Trophoblast cell (in vitro differentiated cells and primary cell): ENCODE data around the gene DNMBP.

Source experiments
- DNase-seq, 2 donors: peaks; one replicate each; pipeline ENCODE4 v3.0.0-alpha.2; 2016
- H2AFZ ChIP-seq: 2 replicates; pipeline ENCODE4 v1.6.1; 2013; ENCODE audit warnings: low read length, moderate library complexity, mild to moderate bottlenecking; ENCODE audit not compliant: insufficient read depth, poor library complexity
- H2AK5ac ChIP-seq: 2 replicates; pipeline ENCODE4 v1.6.1; 2013; ENCODE audit warnings: mild to moderate bottlenecking, low read length
- H2BK120ac ChIP-seq: 2 replicates; pipeline ENCODE4 v1.6.1; 2013; ENCODE audit warnings: low read length, mild to moderate bottlenecking, moderate library complexity; ENCODE audit not compliant: insufficient read depth, poor library complexity
- H2BK12ac ChIP-seq: 2 replicates; pipeline ENCODE4 v1.6.1; 2013; ENCODE audit warnings: mild to moderate bottlenecking, low read length, moderate library complexity
- H2BK5ac ChIP-seq: 2 replicates; pipeline ENCODE4 v1.6.1; 2013; ENCODE audit warnings: low read length, low read depth, moderate library complexity, mild to moderate bottlenecking; ENCODE audit not compliant: poor library complexity
- H3K14ac ChIP-seq: 2 replicates; pipeline ENCODE4 v1.6.1; 2013; ENCODE audit warnings: mild to moderate bottlenecking, low read length
- H3K18ac ChIP-seq: 2 replicates; pipeline ENCODE4 v1.6.1; 2013; ENCODE audit warnings: mild to moderate bottlenecking, low read length
- H3K23ac ChIP-seq: 2 replicates; pipeline ENCODE4 v1.6.1; 2013; ENCODE audit warnings: low read length
- H3K27ac ChIP-seq: 2 replicates; pipeline ENCODE4 v1.5.1; 2013; ENCODE audit warnings: low read depth, mild to moderate bottlenecking, inconsistent platforms, low read length, moderate library complexity
- H3K27me3 ChIP-seq: 2 replicates; pipeline ENCODE4 v1.6.1; 2013; ENCODE audit warnings: inconsistent platforms, mild to moderate bottlenecking, low read length, moderate library complexity; ENCODE audit not compliant: insufficient read depth
- H3K36me3 ChIP-seq, 2 experiments: 1 replicate in 1 of 2; 2 replicates in 1 of 2; pipeline ENCODE4 v1.6.1; 2013; ENCODE audit warnings: low read length in 2 of 2, mild to moderate bottlenecking in 2 of 2, moderate library complexity in 1 of 2; ENCODE audit not compliant: insufficient read depth in 2 of 2, control insufficient read depth in 1 of 2
- H3K4ac ChIP-seq: 2 replicates; pipeline ENCODE4 v1.6.1; 2013; ENCODE audit warnings: low read depth, mild to moderate bottlenecking, low read length, moderate library complexity
- H3K4me1 ChIP-seq, 2 experiments: 1 replicate in 1 of 2; 2 replicates in 1 of 2; pipeline ENCODE4 v1.6.1; 2013; ENCODE audit warnings: low read length in 2 of 2, mild to moderate bottlenecking in 2 of 2, moderate library complexity in 1 of 2; ENCODE audit not compliant: insufficient read depth in 2 of 2, control insufficient read depth in 1 of 2
- H3K4me2 ChIP-seq: 2 replicates; pipeline ENCODE4 v1.6.1; 2013; ENCODE audit warnings: inconsistent platforms, mild to moderate bottlenecking, low read length, moderate library complexity
- H3K4me3 ChIP-seq: 2 replicates; pipeline ENCODE4 v1.5.1; 2013; ENCODE audit warnings: mild to moderate bottlenecking, low read depth, low read length, inconsistent platforms
- H3K79me1 ChIP-seq: one replicate; pipeline ENCODE4 v1.6.1; 2013; ENCODE audit warnings: low read length
- H3K79me2 ChIP-seq: 2 replicates; pipeline ENCODE4 v1.6.1; 2013; ENCODE audit warnings: low read length, mild to moderate bottlenecking; ENCODE audit not compliant: control insufficient read depth, insufficient read depth, poor library complexity
- H3K9ac ChIP-seq: 2 replicates; pipeline ENCODE4 v1.6.1; 2013; ENCODE audit warnings: mild to moderate bottlenecking, low read length
- H3K9me3 ChIP-seq: 2 replicates; pipeline ENCODE4 v1.6.1; 2013; ENCODE audit warnings: low read depth, mild to moderate bottlenecking, control low read depth, inconsistent platforms, low read length; ENCODE audit not compliant: insufficient read depth
- H4K12ac ChIP-seq: 2 replicates; pipeline ENCODE4 v1.6.1; 2013; ENCODE audit warnings: low read depth, mild to moderate bottlenecking, low read length, moderate library complexity
- H4K8ac ChIP-seq: 2 replicates; pipeline ENCODE4 v1.6.1; 2013; ENCODE audit warnings: low read depth, mild to moderate bottlenecking, low read length, moderate library complexity
- H4K91ac ChIP-seq: one replicate; pipeline ENCODE4 v1.6.1; 2013; ENCODE audit warnings: low read depth, mild to moderate bottlenecking, low read length, moderate library complexity
- WGBS: extraction: QIAGEN DNeasy Blood & Tissue Kit; methylation state at CpG from one replicate; pipeline ENCODE4 v1.1.7; 2013; ENCODE audit warnings: missing lambda C conversion rate; ENCODE audit not compliant: insufficient read length, insufficient coverage; ENCODE audit errors: extremely low coverage; 5-methylcytosine and 5-hydroxymethylcytosine counted together

The DNMBP gene

DNA sequence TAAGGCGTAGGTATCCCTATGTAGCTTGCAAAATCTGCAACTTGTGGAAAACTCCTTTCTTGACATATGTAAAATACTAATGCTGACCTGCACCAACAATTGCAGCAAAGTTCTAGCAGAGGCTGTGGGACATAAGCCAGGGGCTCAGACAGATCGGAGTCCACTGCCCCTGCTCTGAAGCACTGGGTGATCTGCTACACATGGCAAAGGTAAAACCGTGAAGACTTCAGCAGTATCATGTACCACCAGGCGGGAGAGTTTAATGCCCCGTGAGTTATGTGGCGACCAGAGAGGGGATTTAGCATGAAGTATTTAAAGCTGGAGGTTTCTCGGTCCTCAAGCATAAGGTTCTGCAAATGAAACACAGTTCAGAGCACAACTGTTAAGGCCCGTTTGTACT is 150.9 kb downstream of the DNMBP start:
- H4K8ac ChIP-seq, result no peak overlapping the region
- no peaks in the 10 kb centered on the region for H3K79me1 ChIP-seq
- H2BK5ac ChIP-seq, result no peak overlapping the region
- H3K27me3 ChIP-seq, result no peaks in the 10 kb centered on the region
- no peak overlapping the region for H4K12ac ChIP-seq
- H2BK12ac ChIP-seq, result no peak overlapping the region
- no peaks in the 10 kb centered on the region for H3K4me1 ChIP-seq
- H3K23ac ChIP-seq, result no peak overlapping the region
- no peaks in the 10 kb centered on the region for H3K36me3 ChIP-seq
- no peak overlapping the region for H3K27ac ChIP-seq
- no CpG with 5 or more reads among the region's 8 CpGs for WGBS
- H3K79me2 ChIP-seq, result no peaks in the 10 kb centered on the region
- H3K9ac ChIP-seq, result no peak overlapping the region
- no peak for DNase-seq
- H3K4ac ChIP-seq, result no peak overlapping the region
- H4K91ac ChIP-seq, result no peak overlapping the region
- H3K18ac ChIP-seq, result no peak overlapping the region
- H3K9me3 ChIP-seq, result no peaks in the 10 kb centered on the region
- no peak overlapping the region for H3K4me2 ChIP-seq
- H3K4me3 ChIP-seq, result no peak overlapping the region
- H2BK120ac ChIP-seq, result no peak overlapping the region
- no peak overlapping the region for H2AFZ ChIP-seq
- H2AK5ac ChIP-seq, result no peak overlapping the region
- H3K14ac ChIP-seq, result no peak overlapping the region

DNA sequence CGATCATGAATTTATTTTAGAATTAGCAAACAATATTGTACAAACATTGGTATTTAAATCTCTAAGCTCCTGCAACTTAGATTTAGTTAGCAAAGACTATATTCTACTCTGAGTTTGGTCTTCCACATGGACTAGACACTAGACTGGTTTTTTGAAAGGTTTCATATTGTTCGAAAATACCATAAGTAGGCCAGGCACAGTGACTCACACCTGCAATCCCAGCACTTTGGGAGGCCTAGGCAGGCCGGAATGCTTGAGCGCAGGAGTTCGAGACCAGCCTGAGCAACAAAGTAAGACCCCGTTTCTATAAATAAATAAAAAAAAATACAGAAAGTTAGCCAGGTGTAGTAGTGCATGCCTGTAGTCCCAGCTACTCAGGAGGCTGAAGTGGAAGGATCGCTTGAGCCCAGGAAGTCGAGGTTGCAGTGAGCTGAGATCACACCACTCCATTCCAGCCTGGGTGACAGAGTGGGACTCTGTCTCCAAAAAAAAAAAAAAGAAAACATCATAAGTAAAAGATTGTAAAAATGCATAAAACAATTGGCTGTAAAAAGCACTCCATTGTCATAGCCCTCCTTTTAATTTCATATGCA is 154.2 kb downstream of the DNMBP start:
- Histone ChIP-seq H3K18ac (no peak overlapping the region), H2AFZ (no peak overlapping the region), H3K23ac (no peak overlapping the region), H3K9me3 (no peaks in the 10 kb centered on the region), H4K91ac (no peak overlapping the region), H3K4me2 (no peak overlapping the region), H4K12ac (no peak overlapping the region), H3K4me1 (no peaks in the 10 kb centered on the region), H3K79me2 (no peaks in the 10 kb centered on the region), H3K36me3 (no peaks in the 10 kb centered on the region), H3K4me3 (no peak overlapping the region), H2BK5ac (no peak overlapping the region), H2BK120ac (no peak overlapping the region), H2AK5ac (no peak overlapping the region), H3K9ac (no peak overlapping the region), H3K14ac (no peak overlapping the region), H4K8ac (no peak overlapping the region), H2BK12ac (no peak overlapping the region), H3K4ac (no peak overlapping the region), H3K27me3 (no peaks in the 10 kb centered on the region), H3K79me1 (no peaks in the 10 kb centered on the region), H3K27ac (no peak overlapping the region)
- DNase-seq, result no peak
- no CpG with 5 or more reads among the region's 8 CpGs for WGBS

DNA sequence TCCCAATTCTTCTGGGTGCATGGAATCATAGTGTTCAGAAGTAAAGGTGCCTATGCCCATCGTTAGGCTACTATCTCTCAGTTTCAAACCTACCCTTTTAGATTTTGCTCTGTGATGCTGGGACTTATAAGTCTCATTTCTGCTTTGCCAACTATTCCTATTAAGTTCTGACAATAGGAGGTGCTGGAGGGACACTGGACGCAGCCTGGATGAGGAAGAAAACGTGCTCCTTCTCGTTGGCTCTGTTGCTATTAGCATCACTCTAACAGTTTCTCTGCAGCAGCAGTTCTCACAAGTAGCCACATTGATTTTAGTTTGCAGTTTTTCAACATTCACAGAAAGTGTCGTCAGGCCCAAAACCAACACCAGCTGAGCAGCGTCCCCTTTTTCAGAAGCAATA is 154.9 kb downstream of the DNMBP start:
- peak in 1 of 2 donors; percentile 46 for DNase-seq
- Histone ChIP-seq H3K36me3 (no peaks in the 10 kb centered on the region), H3K4me1 (no peaks in the 10 kb centered on the region), H2AK5ac (no peak overlapping the region), H3K14ac (no peak overlapping the region), H2BK120ac (no peak overlapping the region), H3K9ac (no peak overlapping the region), H3K4me2 (no peak overlapping the region), H2BK12ac (no peak overlapping the region), H3K79me2 (no peaks in the 10 kb centered on the region), H3K27ac (no peak overlapping the region), H4K12ac (no peak overlapping the region), H3K23ac (no peak overlapping the region), H3K18ac (no peak overlapping the region), H3K4ac (no peak overlapping the region), H3K79me1 (no peaks in the 10 kb centered on the region), H2BK5ac (no peak overlapping the region), H2AFZ (no peak overlapping the region), H4K8ac (no peak overlapping the region), H3K27me3 (no peaks in the 10 kb centered on the region), H3K9me3 (no peaks in the 10 kb centered on the region), H3K4me3 (no peak overlapping the region), H4K91ac (no peak overlapping the region)
- WGBS, result no CpG with 5 or more reads among the region's 6 CpGs

DNA sequence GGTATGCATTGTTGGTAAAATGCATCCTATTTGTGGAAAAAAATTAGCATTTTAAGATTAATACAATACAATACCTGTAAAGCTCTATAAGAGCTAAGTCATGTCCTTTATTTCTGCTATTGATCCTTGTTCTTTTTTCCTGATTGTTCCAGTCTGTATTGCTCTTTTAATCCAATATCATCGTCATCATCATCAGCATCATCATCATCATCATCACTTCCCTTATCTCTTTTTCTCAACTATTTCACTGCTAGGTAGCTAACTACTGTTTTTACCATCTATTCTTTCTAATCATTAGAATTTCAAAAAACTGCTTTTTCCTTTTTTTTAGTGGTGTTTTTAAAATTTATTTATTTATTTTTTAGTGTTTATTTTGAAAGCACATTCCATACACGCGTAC is 156.1 kb downstream of the DNMBP start:
- no peak overlapping the region for H3K4ac ChIP-seq
- H3K23ac ChIP-seq, result no peak overlapping the region
- H3K18ac ChIP-seq, result no peak overlapping the region
- no peak overlapping the region for H3K14ac ChIP-seq
- H3K27ac ChIP-seq, result no peak overlapping the region
- H4K91ac ChIP-seq, result no peak overlapping the region
- no peak overlapping the region for H2BK5ac ChIP-seq
- H3K4me3 ChIP-seq, result no peak overlapping the region
- H3K4me2 ChIP-seq, result no peak overlapping the region
- H3K4me1 ChIP-seq, result no peaks in the 10 kb centered on the region
- no peak overlapping the region for H2BK12ac ChIP-seq
- H3K79me1 ChIP-seq, result no peaks in the 10 kb centered on the region
- H4K12ac ChIP-seq, result no peak overlapping the region
- H3K27me3 ChIP-seq, result no peaks in the 10 kb centered on the region
- no peaks in the 10 kb centered on the region for H3K9me3 ChIP-seq
- no peak overlapping the region for H2BK120ac ChIP-seq
- no peak overlapping the region for H2AFZ ChIP-seq
- H4K8ac ChIP-seq, result no peak overlapping the region
- 100% methylated on average over 1 of the region's 3 CpGs for WGBS
- no peak overlapping the region for H3K9ac ChIP-seq
- H3K36me3 ChIP-seq, result no peaks in the 10 kb centered on the region
- no peak for DNase-seq
- no peak overlapping the region for H2AK5ac ChIP-seq
- H3K79me2 ChIP-seq, result no peaks in the 10 kb centered on the region
